Esophagus squamous epithelium (tissue), 4 donors: ENCODE measurements around the gene CAPS.

Experiments
- CTCF ChIP-seq, 6 experiments: fragments of 450-650 bp in 4 of 6; fragments of 200-600 bp in 2 of 6; sonication (generic) in 2 of 6; IDR thresholded peaks; one replicate each; pipeline ENCODE4 v1.5.1; 2016 to 2019; ENCODE audit warnings: antibody characterized with exemption in 6 of 6, mild to moderate bottlenecking in 4 of 6, moderate library complexity in 4 of 6
- POLR2A ChIP-seq, 4 donors: fragments of 450-650 bp; IDR thresholded peaks; one replicate each; pipeline ENCODE4 v1.6.1; 2017; ENCODE audit warnings: antibody characterized with exemption in 4 of 4, mild to moderate bottlenecking in 4 of 4, moderate library complexity in 3 of 4

DNA sequence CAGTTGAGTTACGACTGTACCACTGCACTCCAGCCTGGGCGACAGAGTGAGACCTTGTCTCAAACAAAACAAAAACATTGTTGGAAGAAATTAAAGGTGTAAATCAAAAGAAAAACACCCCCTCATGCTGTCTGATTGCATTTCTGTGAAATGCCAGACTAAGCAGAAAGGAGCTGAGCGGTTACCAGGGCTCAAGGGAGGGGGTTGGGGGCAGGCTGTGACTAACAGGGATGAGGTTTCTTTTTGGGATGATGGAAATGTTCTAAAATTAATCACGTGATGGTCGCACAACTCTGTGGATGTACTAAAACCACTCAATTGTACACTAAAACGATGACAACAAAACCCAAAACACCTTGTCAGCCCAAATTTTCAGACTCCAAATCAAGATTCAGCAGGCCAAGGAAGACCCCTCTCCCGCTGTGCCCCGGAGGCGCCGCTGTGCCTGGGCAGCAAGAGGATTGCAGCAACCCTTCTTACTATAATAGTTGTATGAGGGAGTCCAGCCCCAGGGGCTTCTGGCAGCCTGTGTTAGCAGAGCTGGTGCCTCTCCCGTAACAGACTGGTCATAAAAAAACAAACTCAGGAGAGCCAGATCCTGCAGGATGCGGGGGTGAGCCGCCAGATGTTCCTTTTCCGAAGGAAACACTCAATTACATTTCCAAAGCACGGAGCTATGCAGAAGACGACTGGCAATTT lies 20.9 kb downstream of the CAPS start:
- TF ChIP-seq CTCF (IDR thresholded peaks at IDR 0.05) (no peak), POLR2A (IDR thresholded peaks at IDR 0.05) (no peak)
